Liver (tissue), 9 donors: ENCODE measurements around the gene CPA1. TPM values are rescaled to one million over a fixed set of nuclear protein-coding genes. Genes with fewer than 3 reads are reported as not detected.
A peak's percentile ranks its signal among the peaks of the same experiment; 100 is the strongest.
"Not testable (repeated sequence)": the region's sequence is repeated elsewhere in the genome, so short reads cannot be mapped to it uniquely, and the experiment has no call there.

Experiments used
- DNase-seq: peaks from one replicate; pipeline ENCODE4 v3.0.0-alpha.2; 2017; ENCODE audit warnings: low spot score
- H3K27ac ChIP-seq, 2 donors: one replicate each; pipeline ENCODE4 v1.7.0; 2013; ENCODE audit warnings: inconsistent platforms in 2 of 2, low read length in 2 of 2, control low read depth in 1 of 2, low read depth in 1 of 2, mild to moderate bottlenecking in 1 of 2
- H3K27me3 ChIP-seq, 4 donors: one replicate each; pipeline versions ENCODE4 v1.6.1 to v1.7.0; 2013; ENCODE audit warnings: low read length in 3 of 4, inconsistent platforms in 1 of 4, mild to moderate bottlenecking in 1 of 4, moderate library complexity in 1 of 4; ENCODE audit not compliant: control insufficient read depth in 4 of 4, insufficient read depth in 4 of 4
- H3K36me3 ChIP-seq, 4 donors: one replicate each; pipeline versions ENCODE4 v1.6.1 to v1.7.0; 2013; ENCODE audit warnings: low read length in 3 of 4, mild to moderate bottlenecking in 3 of 4, low read depth in 1 of 4, moderate library complexity in 1 of 4; ENCODE audit not compliant: control insufficient read depth in 4 of 4, insufficient read depth in 3 of 4
- H3K4me1 ChIP-seq, 4 donors: one replicate each; pipeline versions ENCODE4 v1.6.1 to v1.7.0; 2013; ENCODE audit warnings: low read length in 3 of 4, mild to moderate bottlenecking in 3 of 4, moderate library complexity in 1 of 4; ENCODE audit not compliant: control insufficient read depth in 4 of 4, insufficient read depth in 4 of 4
- H3K4me3 ChIP-seq, 3 donors: one replicate each; pipeline versions ENCODE4 v1.6.1 to v1.7.0; 2013; ENCODE audit warnings: low read length in 3 of 3, control low read depth in 1 of 3, low read depth in 1 of 3, mild to moderate bottlenecking in 1 of 3
- H3K9ac ChIP-seq, 2 donors: one replicate each; pipeline ENCODE4 v1.7.0; 2013; ENCODE audit warnings: low read length in 2 of 2, mild to moderate bottlenecking in 2 of 2, moderate library complexity in 2 of 2, control low read depth in 1 of 2, low read depth in 1 of 2
- H3K9me3 ChIP-seq, 4 donors: one replicate each; pipeline versions ENCODE4 v1.6.1 to v1.7.0; 2013; ENCODE audit warnings: low read length in 3 of 4; ENCODE audit not compliant: control insufficient read depth in 4 of 4
- ATF3 ChIP-seq: IDR thresholded peaks from 2 replicates; pipeline ENCODE4 v1.6.1; 2016; ENCODE audit warnings: antibody characterized with exemption
- EGR1 ChIP-seq, 2 donors: IDR thresholded peaks; 2 replicates each; pipeline ENCODE4 v1.6.1; 2016 to 2018; ENCODE audit warnings: antibody characterized with exemption in 2 of 2, low read depth in 2 of 2
- FOXA2 ChIP-seq: IDR thresholded peaks from 2 replicates; pipeline ENCODE4 v1.6.1; 2016; ENCODE audit warnings: antibody characterized with exemption
- GABPA ChIP-seq, 2 donors: IDR thresholded peaks in 1 of 2; conservative IDR thresholded peaks in 1 of 2; 2 replicates each; pipeline ENCODE4 v1.6.1; 2016; ENCODE audit warnings: antibody characterized with exemption in 2 of 2, mild to moderate bottlenecking in 1 of 2, moderate library complexity in 1 of 2
- HNF4A ChIP-seq, 2 donors: conservative IDR thresholded peaks; 2 replicates each; pipeline ENCODE4 v1.6.1; 2016; ENCODE audit warnings: antibody characterized with exemption in 2 of 2, mild to moderate bottlenecking in 2 of 2
- HNF4G ChIP-seq: IDR thresholded peaks from 2 replicates; pipeline ENCODE4 v1.6.1; 2016; ENCODE audit warnings: antibody characterized with exemption
- JUND ChIP-seq, 2 donors: IDR thresholded peaks; 2 replicates each; pipeline ENCODE4 v1.6.1; 2016; ENCODE audit warnings: antibody characterized with exemption in 2 of 2
- NR2F2 ChIP-seq: IDR thresholded peaks from 2 replicates; pipeline ENCODE4 v1.6.1; 2016; ENCODE audit warnings: antibody characterized with exemption
- RAD21 ChIP-seq, 2 donors: IDR thresholded peaks; 2 replicates each; pipeline ENCODE4 v1.6.1; 2016; ENCODE audit warnings: antibody characterized with exemption in 2 of 2, mild to moderate bottlenecking in 2 of 2
- REST ChIP-seq: IDR thresholded peaks from 2 replicates; pipeline ENCODE4 v1.6.1; 2016; ENCODE audit warnings: antibody characterized with exemption, mild to moderate bottlenecking
- YY1 ChIP-seq: IDR thresholded peaks from 2 replicates; pipeline ENCODE4 v1.6.1; 2016; ENCODE audit warnings: antibody characterized with exemption, mild to moderate bottlenecking
- WGBS: extraction: QIAGEN DNeasy Blood & Tissue Kit; methylation state at CpG from one replicate; pipeline ENCODE4 v1.1.7; 2013; 5-methylcytosine and 5-hydroxymethylcytosine counted together
- polyA plus RNA-seq, 2 donors: library from polyadenylated mRNA; stranded (reverse) in 1 of 2; unstranded in 1 of 2; fragments of 200-250 nt in 1 of 2; fragments of >200 nt in 1 of 2; fragmentation: Nextera tagmentation in 1 of 2; extraction: Ambion mirVana in 1 of 2; gene quantifications; one replicate each; pipeline versions ENCODE4 v1.2.1 to v1.2.3, GENCODE V29; 2013 to 2015
- total RNA-seq, 2 donors: library from RNA; depleted of rRNA; stranded (reverse); fragments of >200 nt; gene quantifications; one replicate each; pipeline ENCODE4 v1.2.3, GENCODE V29; 2014
- donor health status: healthy.
- donor health status: healthy.
- donor health status: healthy.
- donor health status: healthy.
- donor health status: healthy.

CPA1 gene
- total and polyA plus RNA-seq, 4 donors, result 0.07 to 0.42 TPM; not detected in 2

GRCh38 chr7:130372402-130373165, 7.7 kb upstream of the CPA1 start:
- Histone ChIP-seq H3K36me3 (no peaks in the 10 kb centered on the region), H3K27ac (peak overlapping the region; percentile 68 to 79), H3K9ac (no peak overlapping the region), H3K9me3 (no peaks in the 10 kb centered on the region), H3K4me1 (peaks cover 0 to 8% (median 0%) of the 10 kb centered on the region in 4 donors), H3K4me3 (no peak overlapping the region), H3K27me3 (no peaks in the 10 kb centered on the region)
- DNase-seq, result no peak
- 88% methylated on average over 11 of the region's 11 CpGs for WGBS
- TF ChIP-seq ATF3, result no peak
- TF ChIP-seq FOXA2, result no peak
- TF ChIP-seq RAD21 (IDR thresholded peaks at IDR 0.05), result no peak
- no peak for TF ChIP-seq JUND (IDR thresholded peaks at IDR 0.05)
- TF ChIP-seq YY1, result no peak
- TF ChIP-seq HNF4A (conservative IDR thresholded peaks at IDR 0.05), result no peak
- TF ChIP-seq EGR1 (IDR thresholded peaks at IDR 0.05; ENCODE audit: low read depth in 2 of 2), result no peak

GRCh38 chr7:130374507-130374906, 5.8 kb upstream of the CPA1 start:
- H3K36me3 ChIP-seq, result no peaks in the 10 kb centered on the region
- H3K4me3 ChIP-seq, result no peak overlapping the region
- H3K4me1 ChIP-seq, result peaks cover 0 to 4% (median 0%) of the 10 kb centered on the region in 4 donors
- 95% methylated on average over 6 of the region's 6 CpGs for WGBS
- no peaks in the 10 kb centered on the region for H3K27me3 ChIP-seq
- no peaks in the 10 kb centered on the region for H3K9me3 ChIP-seq
- no peak for DNase-seq
- no peak overlapping the region for H3K9ac ChIP-seq
- no peak for TF ChIP-seq YY1
- TF ChIP-seq REST, result no peak
- no peak for TF ChIP-seq NR2F2
- peak overlapping the region; percentile 61 to 80 for H3K27ac ChIP-seq

GRCh38 chr7:130376461-130376860, 3.8 kb upstream of the CPA1 start:
- H3K27ac ChIP-seq, H3K4me1 ChIP-seq, H3K9ac ChIP-seq, H3K36me3 ChIP-seq, H3K4me3 ChIP-seq, H3K9me3 ChIP-seq, DNase-seq, H3K27me3 ChIP-seq: not testable (repeated sequence)
- WGBS, result 54% methylated on average over 1 of the region's 1 CpG

GRCh38 chr7:130377178-130377577, 3.1 kb upstream of the CPA1 start:
- Histone ChIP-seq H3K4me1 (no peaks in the 10 kb centered on the region), H3K27me3 (no peaks in the 10 kb centered on the region), H3K36me3 (no peaks in the 10 kb centered on the region), H3K27ac (no peak overlapping the region), H3K9me3 (no peaks in the 10 kb centered on the region), H3K4me3 (no peak overlapping the region), H3K9ac (no peak overlapping the region)
- no peak for TF ChIP-seq HNF4G
- no peak for TF ChIP-seq GABPA (IDR thresholded peaks at IDR 0.05 in 1 of 2, conservative IDR thresholded peaks at IDR 0.05 in 1 of 2)
- no peak for TF ChIP-seq REST
- TF ChIP-seq ATF3, result no peak
- no peak for TF ChIP-seq HNF4A (conservative IDR thresholded peaks at IDR 0.05)
- DNase-seq, result no peak
- WGBS, result 85% methylated on average over 6 of the region's 6 CpGs
